Measurements from ENCODE around the gene TSSK6. TPM values are rescaled to one million over a fixed set of nuclear protein-coding genes. Genes with fewer than 3 reads are reported as not detected.

Gene TSSK6
- total and polyA plus RNA-seq, 10 of the 15 experiments (the other 5 are each of a cell fraction or from before 2014, with no cell fraction given): 0.06 to 3.6 (median 0.98) TPM; not detected in 2

- Histone ChIP-seq H3K4me3 (no peak overlapping the region), H3K27ac (ENCODE audit: control insufficient read depth, insufficient read depth) (no peak overlapping the region), H3K27me3 (replicated peaks in 1 of 2; ENCODE audit: control insufficient read depth in 2 of 2, insufficient read depth in 2 of 2, low read length in 1 of 2) (no peaks in the 10 kb centered on the region), H2AFZ (ENCODE audit: control insufficient read depth, low read depth, low read length) (no peak overlapping the region), H3K36me3 (ENCODE audit: control insufficient read depth in 2 of 2, insufficient read depth in 2 of 2, low read length in 1 of 2) (peaks cover 13 to 20% of the 10 kb centered on the region in 2 experiments), H3K9me3 (replicated peaks; ENCODE audit: control insufficient read depth, insufficient read depth, low read length) (no peaks in the 10 kb centered on the region), H3K4me1 (ENCODE audit: control insufficient read depth, insufficient read depth, low read length) (peaks cover 41% of the 10 kb centered on the region), H3K9ac (ENCODE audit: control insufficient read depth, insufficient read depth, low read length) (no peak overlapping the region), H3K4me2 (ENCODE audit: control insufficient read depth, insufficient read depth) (no peak overlapping the region), H3K79me2 (ENCODE audit: control insufficient read depth, insufficient read depth, low read length) (peaks cover 17% of the 10 kb centered on the region), H4K20me1 (ENCODE audit: control insufficient read depth, insufficient read depth) (peaks cover 5% of the 10 kb centered on the region; the same call in 1 of the 2 replicates)
- POLR2A ChIA-PET: interaction anchor here (0.5 to 0.8 kb wide), 3 partner anchors 119 to 912 kb away, joined by 3 to 4 read pairs (median 4); no protein-coding TSS in a partner anchor
- peak; percentile 42 for ATAC-seq
- RAD21 ChIA-PET (ENCODE audit: unreplicated experiment): no interaction called here
- no peak for FAIRE-seq
- in situ Hi-C loops (cut with MboI) (no loop called here), intact Hi-C loops (cut with micrococcal nuclease; ENCODE audit: unreplicated experiment) (no loop called here)
- no TSS peak for BruUV-seq (replicated peaks)
- no peak for DNase-seq (ENCODE audit: low read depth, low spot score)
- CTCF ChIA-PET: interaction anchor here (1.2 to 9.3 kb wide), 2 partner anchors 10 to 120 kb away, joined by 4 to 223 read pairs; no protein-coding TSS in a partner anchor
- 65% methylated on average over 15 of the region's 15 CpGs for WGBS (ENCODE audit: insufficient coverage, insufficient replicate concordance, low lambda C conversion rate, missing lambda C conversion rate)
- SMC1A ChIA-PET (ENCODE audit: uncharacterized antibody, unreplicated experiment): interaction anchor here (0.5 to 1.6 kb wide), 4 partner anchors 10 to 119 kb away, joined by 3 to 7 read pairs (median 3); partner anchors contain the start of gene GATAD2A
- TF ChIP-seq CREB1 (IDR thresholded peaks at IDR 0.05; ENCODE audit: low read depth) (0 out of 2 replicates have a peak, but pooled peaks have one; percentile 28), MLLT1 (IDR thresholded peaks at IDR 0.05) (no peak), ZNF274 (IDR thresholded peaks at IDR 0.05; ENCODE audit: insufficient read depth, insufficient read length) (no peak), HCFC1 (IDR thresholded peaks at IDR 0.05; ENCODE audit: low read length) (no peak), SRF (IDR thresholded peaks at IDR 0.05; ENCODE audit: low read depth in 2 of 2, low read length in 2 of 2) (no peak), ATF3 (IDR thresholded peaks at IDR 0.05; ENCODE audit: borderline replicate concordance, extremely low read depth, low read depth, low read length) (no peak), E4F1 (IDR thresholded peaks at IDR 0.05; ENCODE audit: borderline replicate concordance, partially characterized antibody) (no peak), USF1 (IDR thresholded peaks at IDR 0.05; ENCODE audit: borderline replicate concordance, extremely low read length, insufficient read depth, low read depth, low read length) (no peak), CREM (IDR thresholded peaks at IDR 0.05; ENCODE audit: low read depth) (no peak), POLR2AphosphoS5 (IDR thresholded peaks at IDR 0.05; ENCODE audit: low read length) (no peak), HDGF (IDR thresholded peaks at IDR 0.05) (no peak), NRF1 (conservative IDR thresholded peaks at IDR 0.05; ENCODE audit: low read depth, low read length) (no peak), NKRF (conservative IDR thresholded peaks at IDR 0.05) (no peak), SPI1 (IDR thresholded peaks at IDR 0.05; ENCODE audit: borderline replicate concordance, insufficient read depth, low read depth, low read length) (peak; percentile 52; the same call in 1 of the 2 replicates), RELA (IDR thresholded peaks at IDR 0.05; ENCODE audit: borderline replicate concordance, partially characterized antibody) (no peak)
Observed at GRCh38 chr19:19485161-19485997, 30.0 kb downstream of the TSSK6 start.

Measured in GM12878 (cell line).